Stimulated activated CD4-positive, alpha-beta T cell treated with anti-CD3 and anti-CD28 coated beads, Interleukin-1b, Interleukin-23, amount 100 ng/mL, for 1 hour (primary cell): Measurements from ENCODE around the gene CNGA2.

Experiments used
- DNase-seq, 2 donors: peaks; one replicate each; pipeline ENCODE4 v3.0.0-alpha.2; 2020; ENCODE audit warnings: low read depth in 2 of 2

Gene CNGA2

DNA sequence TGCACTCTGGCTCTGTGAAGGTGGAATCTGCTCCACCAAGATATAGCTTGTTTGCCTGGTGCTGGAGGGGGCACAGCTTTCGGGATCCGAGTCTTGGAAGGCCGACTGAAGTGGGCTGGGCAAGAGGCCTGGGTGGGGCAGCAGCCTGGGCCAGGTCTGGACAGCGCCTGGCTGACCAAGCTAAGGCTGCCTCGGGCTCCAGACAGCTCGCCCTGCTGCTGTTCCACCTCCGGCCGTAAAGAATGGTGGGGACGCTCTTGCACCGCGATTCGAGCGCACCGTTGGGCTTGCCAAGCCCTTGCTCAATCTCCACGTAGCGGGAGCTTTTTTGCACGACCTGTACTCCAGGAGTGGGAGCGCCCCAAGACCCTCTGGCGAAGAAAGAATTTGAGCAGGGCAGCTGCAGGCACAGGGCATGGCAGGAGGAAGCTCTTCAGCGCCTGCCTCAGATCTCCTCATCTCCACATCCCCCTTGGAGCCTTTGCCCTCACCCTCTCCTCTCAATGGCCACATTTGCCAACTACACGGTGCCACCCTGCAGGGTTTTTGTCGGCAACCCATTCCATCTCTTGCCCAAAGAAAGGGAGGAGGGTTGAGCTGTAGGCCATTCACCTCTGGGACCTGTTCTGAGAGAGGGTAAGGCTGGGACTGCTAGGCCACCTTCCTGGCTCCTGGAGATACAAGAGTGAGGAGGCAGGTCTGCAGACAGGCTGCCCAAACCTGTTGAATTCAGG is 18.9 kb downstream of the CNGA2 start:
- DNase-seq = no peak

- no peak for DNase-seq
Observed at GRCh38 chrX:151754047-151754429, 19.5 kb downstream of the CNGA2 start.

DNA sequence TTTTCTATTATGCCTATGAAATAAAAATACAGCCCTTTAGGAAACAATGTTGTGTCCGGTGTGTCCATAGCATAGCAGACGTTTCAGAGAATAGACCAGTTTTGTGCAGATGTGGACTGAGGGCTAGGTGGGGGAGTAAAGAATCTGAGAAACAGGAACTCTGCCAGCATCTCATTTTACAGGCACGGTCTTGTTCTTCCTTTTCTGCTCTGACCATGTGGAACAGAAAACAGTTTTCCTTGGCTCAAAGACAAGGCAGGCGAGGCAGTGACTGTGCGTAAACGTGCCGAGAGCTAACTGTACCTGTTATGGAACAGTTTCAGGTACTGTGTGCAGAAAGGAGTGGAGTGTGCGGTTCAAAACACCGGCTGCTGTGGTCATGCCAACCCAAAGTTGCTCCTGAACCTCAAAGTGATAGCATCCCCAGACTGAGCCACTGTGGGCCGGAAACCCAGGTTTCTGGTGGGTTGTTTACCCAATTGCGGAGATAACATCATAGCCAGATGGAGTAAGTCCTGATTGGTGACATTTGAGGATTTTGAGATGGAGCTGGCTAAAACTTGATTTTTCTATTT is 20.2 kb downstream of the CNGA2 start:
- no peak for DNase-seq

DNA sequence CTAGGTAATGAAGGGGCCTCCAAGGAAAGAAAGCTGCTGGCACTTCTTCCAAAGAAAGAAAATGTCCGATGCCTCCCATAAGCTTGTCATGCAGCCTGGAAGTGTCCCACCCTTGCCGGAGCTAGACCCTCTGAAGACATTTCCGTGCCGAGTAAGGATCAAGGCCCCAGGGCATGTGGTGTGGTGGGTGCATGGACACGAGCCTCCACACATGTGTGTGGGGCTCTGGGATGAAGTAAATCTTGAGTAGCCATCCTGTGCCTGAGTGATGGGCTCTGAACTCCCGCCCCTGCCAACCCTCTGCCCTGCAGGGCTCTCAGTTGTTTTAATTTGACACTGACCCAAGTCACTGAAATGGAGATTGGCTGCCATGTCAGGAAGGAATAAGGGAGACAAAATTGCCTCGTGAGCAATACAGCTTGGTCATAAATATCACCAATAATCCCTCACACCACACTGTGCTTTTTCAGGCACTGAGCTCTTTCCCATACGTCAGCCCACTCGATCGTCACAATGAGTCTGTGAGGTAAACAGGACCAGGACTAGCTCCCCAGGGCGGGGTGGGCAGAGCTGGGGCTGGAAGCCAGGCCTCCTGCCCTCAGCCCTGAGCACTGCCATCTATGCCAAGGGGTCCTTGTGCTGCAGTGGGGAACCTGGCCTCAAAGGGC is 24.6 kb downstream of the CNGA2 start:
- no peak for DNase-seq

GRCh38 chrX:151762802-151763201 is 28.3 kb downstream of the CNGA2 start:
- no peak for DNase-seq

- no peak for DNase-seq
Observed at GRCh38 chrX:151763711-151764110, 29.2 kb downstream of the CNGA2 start.

DNA sequence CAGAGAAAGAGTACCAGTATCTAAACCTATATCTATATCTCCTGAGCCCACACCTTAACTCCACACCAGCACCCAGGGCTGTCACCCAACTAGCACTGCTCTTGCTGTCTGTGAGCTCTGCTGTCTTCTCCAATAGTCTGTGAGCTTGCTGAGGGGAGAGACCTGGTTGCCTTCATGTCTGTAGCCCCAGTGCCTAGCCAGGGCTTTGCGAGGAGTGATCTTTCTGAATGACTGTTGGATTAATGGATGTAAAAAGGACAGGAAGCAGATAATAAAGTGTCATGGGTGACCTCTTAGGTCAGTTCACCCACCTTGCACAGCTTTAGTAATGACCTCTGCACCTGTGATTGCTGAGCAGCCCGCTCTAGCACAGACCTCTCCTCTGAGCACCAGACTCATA is 30.5 kb downstream of the CNGA2 start:
- no peak for DNase-seq

DNA sequence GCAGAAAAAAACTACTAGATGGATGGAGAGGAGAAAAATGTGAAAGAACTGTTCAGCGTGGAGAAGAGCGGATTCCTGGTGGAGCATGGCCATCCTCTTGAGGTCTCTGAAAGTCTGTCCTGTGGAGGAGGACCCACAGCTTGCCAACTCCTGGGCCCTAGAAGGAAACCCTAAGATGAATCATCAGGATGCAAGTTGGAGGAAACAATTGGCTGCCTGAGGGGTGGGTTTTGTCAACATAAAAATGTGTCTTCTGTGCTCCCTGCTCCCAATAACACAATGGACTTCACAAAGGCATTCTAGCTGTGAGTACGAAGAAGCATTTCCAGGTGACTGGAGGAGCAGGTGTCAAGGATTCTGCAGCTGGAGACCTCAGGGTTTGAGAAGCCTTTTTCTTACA is 37.2 kb downstream of the CNGA2 start:
- DNase-seq = no peak

DNA sequence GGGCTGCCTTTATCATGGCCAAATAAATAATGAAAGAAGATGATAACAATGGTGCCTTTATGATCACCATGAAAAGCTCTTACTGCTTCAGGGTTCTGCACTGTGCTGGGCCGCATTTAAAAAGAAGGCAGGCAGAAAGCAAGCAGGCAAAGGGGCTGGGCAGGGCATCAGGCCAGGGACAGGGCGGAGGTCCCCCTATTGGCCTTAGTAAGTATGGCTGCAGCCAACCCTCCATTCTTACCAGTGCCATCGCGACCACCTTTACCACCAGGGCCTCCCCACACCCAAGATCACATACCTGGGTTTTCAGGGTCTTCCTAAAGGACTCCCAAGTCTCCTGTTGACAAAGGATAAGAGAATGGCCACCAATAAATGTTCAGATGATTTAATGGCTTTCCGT is 38.9 kb downstream of the CNGA2 start:
- no peak for DNase-seq

GRCh38 chrX:151774421-151774820 is 39.9 kb downstream of the CNGA2 start:
- DNase-seq = no peak

DNA sequence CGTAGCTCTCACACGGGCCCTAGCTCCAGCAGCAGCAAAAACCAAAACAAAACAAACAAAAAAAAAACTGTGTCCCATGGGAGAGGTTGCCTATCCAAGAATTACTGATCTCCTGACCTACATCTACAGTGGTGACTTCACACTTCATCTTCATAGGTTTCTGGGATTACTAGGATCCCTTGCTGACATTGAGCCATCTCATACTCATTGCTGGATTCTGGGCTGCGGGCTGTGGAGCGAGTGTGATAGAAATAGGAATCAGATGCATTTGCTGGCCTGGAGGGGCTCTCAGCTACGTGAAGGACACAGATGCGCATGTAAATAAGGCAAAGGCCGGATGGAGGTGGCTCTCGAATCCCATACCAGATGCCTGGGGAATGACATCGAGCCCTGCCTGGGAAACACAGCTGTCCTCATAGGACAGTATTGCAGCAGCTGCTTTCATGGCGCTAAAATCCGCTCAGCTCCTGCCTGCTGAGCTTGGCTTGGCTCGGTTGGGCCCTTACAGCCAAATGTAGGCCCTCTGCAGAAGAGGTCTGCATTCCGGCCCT is 41.7 kb downstream of the CNGA2 start:
- no peak for DNase-seq

DNA sequence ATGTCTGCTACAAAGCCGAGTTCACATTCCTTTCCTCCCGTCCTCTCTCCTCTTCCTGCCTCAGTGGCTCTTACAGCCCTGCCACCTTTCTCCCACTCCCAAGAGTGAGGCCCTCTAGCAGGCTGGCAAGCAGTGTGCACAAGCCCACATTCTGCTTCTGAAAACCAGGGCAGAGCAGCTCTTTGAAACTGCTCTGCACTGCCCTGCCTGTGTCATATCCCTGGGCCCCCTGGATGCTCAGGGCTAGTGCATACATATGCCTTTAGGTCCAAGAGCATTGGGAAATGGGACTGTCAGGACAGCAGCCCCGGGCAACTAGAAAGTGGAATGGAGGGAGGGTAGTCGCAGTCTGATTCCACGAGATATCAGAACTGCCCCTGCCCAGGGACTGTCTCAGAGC is 42.4 kb downstream of the CNGA2 start:
- DNase-seq = no peak

DNA sequence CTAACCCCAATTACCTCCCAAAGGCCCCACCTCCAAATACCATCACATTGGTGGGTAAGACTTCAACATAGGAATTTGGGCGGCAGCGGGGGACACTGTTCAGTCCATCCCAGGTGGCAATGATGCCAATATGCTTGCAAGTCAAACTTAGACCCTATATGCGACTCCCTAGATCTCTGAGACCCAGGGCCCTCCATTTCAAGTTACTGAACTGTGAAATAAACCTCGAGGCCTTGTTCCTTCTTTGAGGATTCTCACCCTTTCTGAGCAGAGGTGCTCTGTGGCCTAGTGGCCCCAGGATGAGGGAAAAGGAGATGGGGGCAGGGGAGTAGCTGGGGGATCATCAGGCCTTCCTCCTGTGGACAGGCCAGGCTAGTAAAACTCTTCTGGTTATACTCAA is 44.7 kb downstream of the CNGA2 start:
- no peak for DNase-seq

GRCh38 chrX:151780621-151781020 is 46.1 kb downstream of the CNGA2 start:
- DNase-seq = no peak

DNA sequence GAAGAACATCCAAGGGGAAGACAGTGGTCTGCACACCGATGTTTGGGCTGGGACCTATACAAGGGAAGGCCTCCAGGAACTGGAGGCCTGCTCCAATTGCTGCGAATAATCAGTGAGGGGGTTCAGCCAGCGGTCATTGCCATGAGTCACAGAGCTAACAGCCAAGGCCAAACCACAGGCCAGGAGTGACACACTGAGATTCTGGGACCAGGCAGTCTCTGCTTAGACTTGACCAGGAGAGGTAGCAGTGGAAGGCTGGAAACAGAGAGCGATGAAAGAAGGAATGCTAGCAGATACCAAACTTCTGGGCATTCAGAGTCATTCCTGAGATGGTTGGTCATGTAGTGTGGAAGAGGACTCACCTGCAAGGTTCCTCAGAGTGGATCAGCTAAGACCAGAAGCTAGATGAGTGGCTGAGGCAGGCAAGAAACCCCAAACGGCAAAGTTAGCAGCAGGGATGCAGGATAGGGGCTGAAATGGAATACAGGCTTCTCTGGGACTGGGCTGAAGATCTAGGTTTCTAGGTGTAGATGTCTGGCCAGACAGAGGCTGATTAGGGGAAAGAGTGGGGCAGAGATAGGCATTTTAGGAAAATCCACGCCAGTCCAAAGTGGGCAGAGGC is 54.7 kb downstream of the CNGA2 start:
- no peak for DNase-seq

- no peak for DNase-seq
Observed at GRCh38 chrX:151790481-151791160, 56.1 kb downstream of the CNGA2 start.

DNA sequence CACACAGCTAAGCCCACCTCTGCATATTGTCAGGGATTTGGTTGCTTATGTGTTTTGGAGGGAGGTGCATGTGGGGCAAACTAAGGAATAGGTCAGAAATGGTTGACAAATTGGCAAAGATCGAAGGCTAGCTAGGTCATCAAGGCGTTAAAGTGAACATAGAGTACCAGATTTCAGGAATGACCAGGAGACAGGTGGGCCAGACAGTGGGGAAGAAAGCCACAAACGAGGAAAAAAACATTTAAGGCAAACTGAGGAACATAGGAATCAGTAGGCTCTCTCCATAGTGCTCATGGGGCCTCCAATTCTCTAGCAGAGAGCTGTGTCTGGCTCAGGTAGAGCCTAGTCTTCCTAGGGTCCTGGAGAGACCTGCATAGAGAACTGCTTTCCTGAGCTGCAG is 57.4 kb downstream of the CNGA2 start:
- DNase-seq = no peak

- DNase-seq = no peak
Observed at GRCh38 chrX:151792505-151792904, 58.0 kb downstream of the CNGA2 start.

GRCh38 chrX:151793886-151794285 is 59.3 kb downstream of the CNGA2 start:
- DNase-seq = no peak
